Ovary (tissue), 3 donors: Measurements from ENCODE around the gene HMCES.

ENCODE experiments used
- POLR2A ChIP-seq: fragments of 450-650 bp; IDR thresholded peaks from one replicate; pipeline ENCODE4 v1.6.1; 2017; ENCODE audit warnings: antibody characterized with exemption, mild to moderate bottlenecking, moderate library complexity
- TF ChIP-seq, protein P1 (sequence below), 3 donors: fragments of 450-650 bp in 2 of 3; fragments of 200-600 bp in 1 of 3; IDR thresholded peaks; one replicate each; pipeline versions ENCODE4 v1.5.1 to v1.8.0; 2016 to 2022; ENCODE audit warnings: antibody characterized with exemption in 3 of 3, mild to moderate bottlenecking in 1 of 3
- donor health status: DM: no; HTN: no; CAD: no.

- TF ChIP-seq, protein P1, sequence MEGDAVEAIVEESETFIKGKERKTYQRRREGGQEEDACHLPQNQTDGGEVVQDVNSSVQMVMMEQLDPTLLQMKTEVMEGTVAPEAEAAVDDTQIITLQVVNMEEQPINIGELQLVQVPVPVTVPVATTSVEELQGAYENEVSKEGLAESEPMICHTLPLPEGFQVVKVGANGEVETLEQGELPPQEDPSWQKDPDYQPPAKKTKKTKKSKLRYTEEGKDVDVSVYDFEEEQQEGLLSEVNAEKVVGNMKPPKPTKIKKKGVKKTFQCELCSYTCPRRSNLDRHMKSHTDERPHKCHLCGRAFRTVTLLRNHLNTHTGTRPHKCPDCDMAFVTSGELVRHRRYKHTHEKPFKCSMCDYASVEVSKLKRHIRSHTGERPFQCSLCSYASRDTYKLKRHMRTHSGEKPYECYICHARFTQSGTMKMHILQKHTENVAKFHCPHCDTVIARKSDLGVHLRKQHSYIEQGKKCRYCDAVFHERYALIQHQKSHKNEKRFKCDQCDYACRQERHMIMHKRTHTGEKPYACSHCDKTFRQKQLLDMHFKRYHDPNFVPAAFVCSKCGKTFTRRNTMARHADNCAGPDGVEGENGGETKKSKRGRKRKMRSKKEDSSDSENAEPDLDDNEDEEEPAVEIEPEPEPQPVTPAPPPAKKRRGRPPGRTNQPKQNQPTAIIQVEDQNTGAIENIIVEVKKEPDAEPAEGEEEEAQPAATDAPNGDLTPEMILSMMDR (IDR thresholded peaks at IDR 0.05): no peak
- no peak for TF ChIP-seq POLR2A
Observed at GRCh38 chr3:129280183-129280582, 1.5 kb downstream of the HMCES start.
